Stimulated activated naive CD8-positive, alpha-beta T cell treated with anti-CD3 and anti-CD28 coated beads, Interleukin-15, amount 100 ng/mL, for 72 hours (primary cell): ENCODE results near the gene ZDHHC18.
"Not testable (repeated sequence)": the region's sequence is repeated elsewhere in the genome, so short reads cannot be mapped to it uniquely, and the experiment has no call there.

ENCODE experiments used
- ATAC-seq: fragments of 150-1000 bp; cut with Tn5 transposase; 2 replicates; pipeline ENCODE4 v1.10.0; 2021; ENCODE audit warnings: mild to moderate bottlenecking, moderate library complexity
- DNase-seq, 2 donors: peaks; one replicate each; pipeline ENCODE4 v3.0.0; 2021 to 2022
- H3K27ac Mint-ChIP-seq, 2 donors: one replicate each; pipeline ENCODE4 v1.8.0; 2022; ENCODE audit warnings: mild to moderate bottlenecking in 2 of 2, mixed read lengths in 2 of 2, moderate library complexity in 2 of 2
- H3K27me3 Mint-ChIP-seq: one replicate; pipeline ENCODE4 v1.8.0; 2022; ENCODE audit warnings: mixed read lengths
- H3K4me1 Mint-ChIP-seq: one replicate; pipeline ENCODE4 v1.8.0; 2022; ENCODE audit warnings: mild to moderate bottlenecking, mixed read lengths
- H3K4me3 Mint-ChIP-seq, 2 donors: one replicate each; pipeline ENCODE4 v1.8.0; 2022; ENCODE audit warnings: mild to moderate bottlenecking in 2 of 2, mixed read lengths in 2 of 2, moderate library complexity in 1 of 2
- H3K9me3 Mint-ChIP-seq, 2 donors: one replicate each; pipeline ENCODE4 v1.8.0; 2022; ENCODE audit warnings: mixed read lengths in 2 of 2

The ZDHHC18 gene

DNA sequence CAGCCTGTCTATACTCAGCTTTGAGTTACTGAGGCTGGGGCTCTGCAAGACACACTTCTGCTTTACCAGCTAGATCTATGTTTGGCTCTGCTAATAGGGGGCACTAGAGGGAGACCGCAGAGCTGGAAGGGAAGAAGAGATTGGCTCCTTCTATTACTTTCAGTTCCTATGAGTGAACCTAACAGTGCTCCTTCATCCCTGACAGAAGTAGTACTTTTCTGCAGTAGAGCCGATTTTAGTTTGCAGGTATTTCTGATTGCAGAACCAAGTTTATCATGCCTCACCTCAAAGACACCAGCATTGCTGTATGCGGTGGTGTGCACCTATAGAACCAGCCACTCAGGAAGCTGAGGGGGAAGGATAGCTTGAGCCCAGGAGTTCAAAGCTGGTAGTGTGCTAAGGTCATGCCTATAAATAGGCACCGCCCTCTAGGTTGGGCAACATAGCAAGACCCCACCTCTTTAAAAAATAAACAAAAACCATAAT lies 5.7 kb upstream of the ZDHHC18 start:
- Mint-ChIP-seq H3K27ac (no peak overlapping the region), H3K4me1 (peaks cover 28% of the 10 kb centered on the region), H3K9me3 (no peaks in the 10 kb centered on the region), H3K27me3 (no peaks in the 10 kb centered on the region), H3K4me3 (peak overlapping the region; percentile 43 to 44)
- ATAC-seq (peak; percentile 84), DNase-seq (no peak)

GRCh38 chr1:26822737-26823395 lies 3.6 kb upstream of the ZDHHC18 start:
- H3K9me3 Mint-ChIP-seq: no peaks in the 10 kb centered on the region
- ATAC-seq (no peak), DNase-seq (no peak)
- H3K4me1 Mint-ChIP-seq: peaks cover 37% of the 10 kb centered on the region
- H3K27me3 Mint-ChIP-seq: no peaks in the 10 kb centered on the region
- peak overlapping the region in 1 of 2 donors; percentile 60 for H3K27ac Mint-ChIP-seq
- no peak overlapping the region for H3K4me3 Mint-ChIP-seq

DNA sequence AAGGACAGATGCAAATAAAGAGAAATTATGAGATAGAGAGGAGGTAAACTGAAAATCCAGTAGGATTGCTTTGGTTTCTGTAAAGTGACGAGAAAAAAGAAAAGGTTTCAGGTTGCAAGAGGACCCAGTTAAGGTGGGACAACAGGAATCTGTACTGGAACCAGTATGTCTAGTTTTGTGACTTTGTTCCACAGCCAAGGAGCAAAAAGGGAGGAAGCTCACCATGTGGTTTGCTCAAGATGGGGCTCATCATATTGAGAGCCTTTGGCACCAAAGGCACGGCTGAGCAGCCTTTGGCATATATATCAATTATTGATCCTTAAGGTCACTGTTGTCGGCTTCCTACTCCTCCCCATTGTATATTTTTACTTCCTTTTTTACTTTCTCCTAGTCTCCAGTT lies 1.8 kb upstream of the ZDHHC18 start:
- DNase-seq: no peak
- no peak overlapping the region for H3K4me3 Mint-ChIP-seq
- H3K27ac Mint-ChIP-seq: no peak overlapping the region
- H3K9me3 Mint-ChIP-seq: no peaks in the 10 kb centered on the region
- ATAC-seq: no peak
- no peaks in the 10 kb centered on the region for H3K27me3 Mint-ChIP-seq
- peaks cover 56% of the 10 kb centered on the region for H3K4me1 Mint-ChIP-seq

DNA sequence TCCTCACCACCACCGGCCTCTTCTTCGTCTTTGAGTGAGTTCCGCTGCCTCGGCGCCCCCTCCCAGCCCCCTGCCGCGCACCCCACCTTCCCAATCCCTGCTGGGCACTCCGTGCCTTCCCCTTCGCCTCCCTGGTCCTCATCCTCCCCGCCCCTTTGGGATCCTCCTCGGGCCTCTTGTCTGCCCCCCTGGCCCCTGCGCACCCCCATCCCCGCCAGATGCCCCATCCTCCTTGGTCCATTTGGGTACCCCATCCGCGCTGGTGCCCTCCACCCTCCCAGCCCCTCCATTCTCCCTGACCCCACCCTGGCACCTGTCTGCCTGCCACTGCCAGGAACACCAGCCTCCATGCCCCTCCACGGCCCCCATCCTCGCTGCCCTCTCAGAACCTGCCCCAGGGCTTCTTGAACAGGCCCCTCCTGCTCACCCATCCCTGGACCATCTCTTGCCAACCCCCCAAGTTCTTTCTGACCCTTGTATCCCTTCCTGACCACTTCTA lies 667 bp downstream of the ZDHHC18 start:
- DNase-seq (no peak), ATAC-seq (no peak)
- peak overlapping the region; percentile 91 to 95 for H3K4me3 Mint-ChIP-seq
- peak overlapping the region; percentile 97 to 98 for H3K27ac Mint-ChIP-seq
- H3K27me3 Mint-ChIP-seq: no peaks in the 10 kb centered on the region
- H3K4me1 Mint-ChIP-seq: peaks cover 62% of the 10 kb centered on the region
- no peaks in the 10 kb centered on the region for H3K9me3 Mint-ChIP-seq

GRCh38 chr1:26827663-26828062 lies 1.2 kb downstream of the ZDHHC18 start:
- ATAC-seq (no peak), DNase-seq (no peak)
- H3K4me3 Mint-ChIP-seq: peak overlapping the region; percentile 91 to 95
- H3K27ac Mint-ChIP-seq: peak overlapping the region; percentile 97 to 98
- H3K27me3 Mint-ChIP-seq: no peaks in the 10 kb centered on the region
- peaks cover 67% of the 10 kb centered on the region for H3K4me1 Mint-ChIP-seq
- no peaks in the 10 kb centered on the region for H3K9me3 Mint-ChIP-seq

- H3K4me3 Mint-ChIP-seq: peak overlapping the region; percentile 91 to 95
- H3K27me3 Mint-ChIP-seq: no peaks in the 10 kb centered on the region
- H3K27ac Mint-ChIP-seq: peak overlapping the region; percentile 74 to 83
- no peaks in the 10 kb centered on the region for H3K9me3 Mint-ChIP-seq
- DNase-seq (peak in 1 of 2 donors; percentile 29), ATAC-seq (peak; percentile 29)
- peaks cover 75% of the 10 kb centered on the region for H3K4me1 Mint-ChIP-seq
Measured at GRCh38 chr1:26828411-26828991, 2.0 kb downstream of the ZDHHC18 start.

GRCh38 chr1:26829184-26829911 lies 2.9 kb downstream of the ZDHHC18 start:
- H3K4me3 Mint-ChIP-seq: peak overlapping the region; percentile 91 to 95
- peaks cover 84% of the 10 kb centered on the region for H3K4me1 Mint-ChIP-seq
- no peak for DNase-seq
- no peak for ATAC-seq
- H3K27me3 Mint-ChIP-seq: no peaks in the 10 kb centered on the region
- peak overlapping the region in 1 of 2 donors; percentile 83 for H3K27ac Mint-ChIP-seq
- H3K9me3 Mint-ChIP-seq: no peaks in the 10 kb centered on the region

DNA sequence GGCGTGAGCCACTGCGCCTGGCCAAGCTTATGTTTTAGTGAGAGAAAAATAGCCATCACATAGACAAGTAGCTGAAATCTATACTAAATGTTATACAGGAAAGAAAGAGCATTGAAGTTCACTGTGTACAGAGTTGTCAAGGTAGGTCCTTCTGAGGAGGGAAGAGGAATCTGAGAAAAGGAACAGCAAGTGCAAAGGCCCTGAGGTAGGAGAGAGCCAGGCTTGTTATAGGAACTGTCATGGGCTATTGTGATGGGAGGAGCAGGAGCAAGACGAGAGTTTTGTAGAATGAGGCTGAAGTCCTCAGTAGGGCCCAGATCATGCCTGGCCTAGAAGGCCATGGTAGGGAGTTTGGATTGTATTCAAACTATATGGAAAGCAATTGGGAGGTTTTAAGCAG lies 4.6 kb downstream of the ZDHHC18 start:
- H3K4me1 Mint-ChIP-seq: peaks cover 78% of the 10 kb centered on the region
- DNase-seq (no peak), ATAC-seq (no peak)
- H3K27me3 Mint-ChIP-seq: no peaks in the 10 kb centered on the region
- H3K4me3 Mint-ChIP-seq: peak overlapping the region in 1 of 2 donors; percentile 38
- H3K9me3 Mint-ChIP-seq: no peaks in the 10 kb centered on the region
- H3K27ac Mint-ChIP-seq: peak overlapping the region in 1 of 2 donors; percentile 87

DNA sequence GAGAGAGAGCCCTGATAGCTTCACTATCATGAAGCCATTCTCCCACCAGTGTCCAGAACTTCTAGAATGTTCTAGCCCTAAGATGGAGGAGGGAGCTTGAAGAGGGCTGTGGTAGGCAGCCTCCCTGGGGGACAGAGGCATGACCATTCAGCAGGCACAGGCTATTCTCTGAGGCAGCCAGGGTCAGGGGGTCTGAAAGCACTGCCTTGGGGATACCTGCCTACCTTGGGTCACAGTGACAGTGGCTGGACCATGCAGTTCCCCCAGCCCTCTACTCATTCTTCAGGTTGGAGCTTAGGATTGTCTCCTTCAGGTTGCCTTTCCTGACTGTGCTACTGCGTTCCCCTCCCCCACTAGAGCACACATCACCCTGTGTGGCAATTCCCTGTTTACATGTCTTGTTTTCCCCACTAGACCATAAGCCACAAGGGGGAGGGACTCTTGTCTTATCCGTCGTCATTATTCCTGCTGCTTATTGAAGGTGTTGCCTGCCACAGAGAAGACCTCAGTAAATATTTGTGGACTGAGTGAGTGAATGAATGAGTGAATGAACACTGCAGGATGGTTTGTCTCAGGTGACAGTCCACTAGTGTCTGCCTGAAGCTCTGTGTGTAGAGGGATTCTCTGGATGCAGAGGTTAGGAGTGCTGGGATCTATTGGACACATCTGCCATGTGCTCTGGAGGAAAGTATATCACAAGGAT lies 5.2 kb downstream of the ZDHHC18 start:
- no peak for DNase-seq
- no peaks in the 10 kb centered on the region for H3K27me3 Mint-ChIP-seq
- no peaks in the 10 kb centered on the region for H3K9me3 Mint-ChIP-seq
- peaks cover 75% of the 10 kb centered on the region for H3K4me1 Mint-ChIP-seq
- no peak for ATAC-seq
- peak overlapping the region in 1 of 2 donors; percentile 87 for H3K27ac Mint-ChIP-seq
- peak overlapping the region in 1 of 2 donors; percentile 38 for H3K4me3 Mint-ChIP-seq

GRCh38 chr1:26832249-26832960 lies 5.9 kb downstream of the ZDHHC18 start:
- no peak for ATAC-seq
- Mint-ChIP-seq H3K4me1 (peaks cover 75% of the 10 kb centered on the region), H3K27ac (peak overlapping the region in 1 of 2 donors; percentile 99), H3K27me3 (no peaks in the 10 kb centered on the region), H3K9me3 (no peaks in the 10 kb centered on the region), H3K4me3 (peak overlapping the region; percentile 13 to 78)
- no peak for DNase-seq

DNA sequence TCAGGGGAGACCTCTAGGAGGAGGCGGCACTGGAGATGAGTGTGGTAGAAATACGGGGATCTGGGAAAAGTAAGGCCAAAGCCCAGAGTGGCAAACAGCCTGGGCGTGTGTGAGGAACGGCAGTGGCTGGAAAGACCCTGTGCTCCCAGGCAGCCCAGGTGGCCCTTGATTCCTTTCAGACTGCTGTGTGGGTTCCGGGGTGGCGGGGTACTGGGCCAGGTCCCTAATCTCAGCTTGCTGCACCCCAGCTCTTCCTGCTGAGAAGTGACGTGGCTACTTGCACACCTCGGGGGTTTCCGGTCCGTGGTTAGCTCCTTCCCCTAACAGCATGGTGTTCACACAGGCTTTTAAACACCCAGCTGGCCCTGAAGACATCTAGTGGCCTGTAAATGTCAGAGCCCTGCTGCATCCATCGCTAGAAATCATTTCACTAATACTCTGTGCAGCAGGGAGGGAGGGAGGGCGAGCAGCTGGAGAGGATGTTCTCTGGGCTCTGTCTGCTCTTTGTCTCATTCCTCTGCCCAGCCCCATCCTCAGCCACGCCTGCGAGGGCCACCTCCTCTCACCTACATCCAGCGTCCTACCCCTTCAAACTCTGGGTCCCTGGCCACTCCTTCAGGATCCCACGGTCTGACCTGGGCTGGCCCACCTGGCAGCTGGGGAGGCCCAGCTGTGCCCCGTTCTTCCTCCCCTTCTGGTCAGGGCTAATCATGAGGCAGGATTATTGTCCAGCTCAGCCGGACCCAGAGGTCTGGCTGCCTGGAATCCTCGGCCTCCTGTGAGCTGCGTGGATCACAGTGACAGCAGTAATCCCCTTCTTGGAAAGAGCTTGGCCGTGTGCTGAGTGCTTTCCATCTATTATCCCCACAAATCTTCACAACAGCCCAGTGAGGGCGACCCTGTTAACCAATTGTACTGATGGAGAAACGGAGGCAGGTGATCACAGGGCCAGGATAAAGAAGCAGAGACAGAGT lies 7.2 kb downstream of the ZDHHC18 start:
- Mint-ChIP-seq H3K4me3 (peak overlapping the region; percentile 75 to 78), H3K27me3 (no peaks in the 10 kb centered on the region), H3K27ac (peak overlapping the region; percentile 96 to 99), H3K4me1 (peaks cover 73% of the 10 kb centered on the region), H3K9me3 (no peaks in the 10 kb centered on the region)
- DNase-seq (peak; percentile 65 to 85), ATAC-seq (peak; percentile 98)

DNA sequence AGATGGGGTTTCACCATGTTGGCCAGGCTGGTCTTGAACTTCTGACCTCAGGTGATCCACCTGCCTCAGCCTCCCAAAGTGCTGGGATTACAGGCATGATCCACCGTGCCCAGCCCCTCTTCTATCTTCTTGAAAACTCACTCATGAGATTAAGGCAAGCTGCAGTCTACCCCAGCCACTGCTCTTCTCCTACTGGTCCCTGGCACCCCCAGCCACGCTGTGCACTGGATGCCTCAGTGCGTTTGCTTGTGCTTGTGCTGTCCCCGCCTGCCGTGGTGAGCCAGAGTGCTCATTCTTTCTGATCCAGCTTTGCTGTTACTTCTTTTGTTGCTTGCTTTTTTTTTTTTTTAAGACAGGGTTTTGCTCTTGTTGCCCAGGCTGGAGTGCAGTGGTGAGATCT lies 11.2 kb downstream of the ZDHHC18 start:
- not testable (repeated sequence) for ATAC-seq, H3K27me3 Mint-ChIP-seq, H3K9me3 Mint-ChIP-seq, DNase-seq, H3K4me3 Mint-ChIP-seq
- Mint-ChIP-seq H3K4me1 (peaks cover 43% of the 10 kb centered on the region), H3K27ac (peak overlapping the region in 1 of 2 donors; percentile 28)

DNA sequence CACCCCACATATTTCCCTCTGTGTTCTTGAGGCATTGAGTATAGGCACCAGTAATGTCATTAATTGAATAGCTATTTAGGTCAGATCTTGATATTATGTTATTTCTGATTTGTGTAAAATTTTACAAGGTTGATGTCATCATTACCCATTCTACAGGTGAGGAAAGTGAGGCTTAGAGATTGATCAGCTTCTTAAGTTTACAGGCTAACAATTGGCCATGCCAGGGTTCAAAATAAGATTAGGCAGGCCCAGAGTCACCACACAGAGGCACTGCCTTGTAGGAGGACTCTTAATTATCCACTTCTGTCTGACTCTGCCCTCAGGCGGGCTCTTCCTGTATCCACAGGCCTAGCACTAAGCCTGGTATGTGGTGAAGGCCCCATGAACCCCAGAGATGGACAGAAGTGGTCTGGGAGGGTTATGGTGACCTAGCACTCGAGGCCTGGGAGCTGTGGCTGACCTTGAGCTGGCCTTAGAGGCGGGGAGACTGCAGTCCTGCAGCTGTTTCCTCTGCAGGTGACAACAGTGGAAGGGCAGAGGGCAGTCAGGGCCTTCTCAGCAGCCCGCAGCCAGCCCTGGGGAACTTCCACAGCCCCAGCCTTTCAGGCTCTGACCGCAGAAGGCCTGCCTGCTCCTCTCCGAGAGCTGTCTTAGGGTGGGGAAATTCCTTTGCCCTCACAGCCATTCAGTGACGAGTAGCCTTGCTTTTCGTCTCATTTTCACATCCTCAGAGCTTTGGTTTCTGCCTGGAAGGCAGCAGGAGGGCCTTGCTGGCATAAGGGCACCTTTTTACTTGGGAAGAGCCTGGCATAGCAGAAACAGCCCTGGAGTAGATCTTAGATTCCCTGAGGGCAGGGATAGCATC lies 12.2 kb downstream of the ZDHHC18 start:
- ATAC-seq (peak; percentile 85), DNase-seq (peak in 1 of 2 donors; percentile 29)
- Mint-ChIP-seq H3K9me3 (no peaks in the 10 kb centered on the region), H3K4me3 (no peak overlapping the region), H3K4me1 (peaks cover 32% of the 10 kb centered on the region), H3K27me3 (no peaks in the 10 kb centered on the region), H3K27ac (peak overlapping the region; percentile 37 to 95)
